K562 (cell line): ENCODE data around the gene ZMYM4. TPM values are rescaled to one million over a fixed set of nuclear protein-coding genes. Genes with fewer than 3 reads are reported as not detected.

Experiments
- ATAC-seq: fragments of 200-7000 bp; cut with Tn5 transposase; 3 replicates; pipeline ENCODE4 v1.9.1; 2020; ENCODE audit warnings: moderate library complexity
- BruUV-seq: library from RNA; stranded (reverse); fragments of 400-500 nt; replicated peaks from 2 replicates; lab custom pipeline; 2021; lab: Mats Ljungman, UMichigan
- CTCF ChIA-PET: fragments of 300-600 bp; formaldehyde crosslinking; extraction: SDS; loops from one replicate; lab custom pipeline; 2021; ENCODE audit warnings: low intra/inter-chr PET ratio; lab: Yijun Ruan, JAX
- POLR2A ChIA-PET: fragments of 300-600, 350-650 bp; sonication (Branson Sonifier 250); formaldehyde crosslinking; extraction: SDS; loops from one replicate; lab custom pipeline; 2021; ENCODE audit warnings: antibody characterized with exemption, inconsistent platforms; lab: Yijun Ruan, JAX
- DNase-seq, 4 experiments: peaks; one replicate each; pipeline versions ENCODE4 v3.0.0 to v3.0.0-alpha.2; 2011 to 2018; ENCODE audit warnings: low spot score in 3 of 4, mixed read lengths in 3 of 4; ENCODE audit errors: extremely low read depth in 1 of 4
- FAIRE-seq: peaks from 2 replicates; lab custom pipeline; 2011; peaks lifted over from hg19 to GRCh38; lab: Jason Lieb, UNC
- H2AFZ ChIP-seq: 2 replicates; pipeline ENCODE4 v1.6.0; 2011; ENCODE audit warnings: low read depth, low read length, control low read depth, inconsistent platforms
- H3K27ac ChIP-seq: fragments of 200-600 bp; 3 replicates; pipeline ENCODE4 v1.8.0; 2011; ENCODE audit warnings: low read depth, mild to moderate bottlenecking, control low read depth, inconsistent platforms, low read length, moderate library complexity, mixed read lengths; ENCODE audit errors: extremely low read depth
- H3K27me3 ChIP-seq, 2 experiments: fragments of 300-600 bp in 1 of 2; 2 replicates in 1 of 2; 3 replicates in 1 of 2; pipeline versions ENCODE4 v1.6.0 to v1.8.0; 2011; ENCODE audit warnings: inconsistent platforms in 2 of 2, low read length in 2 of 2, mild to moderate bottlenecking in 1 of 2, mixed read lengths in 1 of 2, moderate library complexity in 1 of 2; ENCODE audit not compliant: control insufficient read depth in 2 of 2, insufficient read depth in 2 of 2
- H3K36me3 ChIP-seq: fragments of 300-600 bp; 3 replicates; pipeline ENCODE4 v1.8.0; 2011; ENCODE audit warnings: mild to moderate bottlenecking, low read length, inconsistent platforms; ENCODE audit not compliant: control insufficient read depth, insufficient read depth
- H3K4me1 ChIP-seq, 2 experiments: fragments of 200-600 bp in 1 of 2; replicated peaks in 1 of 2; 2 replicates in 1 of 2; 3 replicates in 1 of 2; pipeline versions ENCODE4 v1.5.1 to v1.8.0; 2011; ENCODE audit warnings: inconsistent platforms in 2 of 2, low read length in 2 of 2, mild to moderate bottlenecking in 1 of 2, mixed read lengths in 1 of 2, moderate library complexity in 1 of 2; ENCODE audit not compliant: control insufficient read depth in 2 of 2, insufficient read depth in 2 of 2
- H3K4me2 ChIP-seq: 2 replicates; pipeline ENCODE4 v1.6.1; 2011; ENCODE audit warnings: low read length, control low read depth, inconsistent platforms, mixed read lengths; ENCODE audit not compliant: insufficient read depth
- H3K4me3 ChIP-seq: fragments of 200-600 bp; sonication (generic), shearing (Covaris generic); 2 replicates; pipeline ENCODE4 v1.5.1; 2016; ENCODE audit warnings: control low read depth, inconsistent platforms
- H3K79me2 ChIP-seq: fragments of 200-600 bp; 3 replicates; pipeline ENCODE4 v1.8.0; 2011; ENCODE audit warnings: low read length, inconsistent platforms; ENCODE audit not compliant: control insufficient read depth, insufficient read depth
- H3K9ac ChIP-seq, 2 experiments: 2 replicates each; pipeline versions ENCODE4 v1.6.0 to v1.6.1; 2011; ENCODE audit warnings: low read depth in 2 of 2, low read length in 2 of 2, control low read depth in 1 of 2, inconsistent platforms in 1 of 2, mild to moderate bottlenecking in 1 of 2, mixed read lengths in 1 of 2; ENCODE audit not compliant: insufficient read depth in 1 of 2
- H3K9me1 ChIP-seq: one replicate; pipeline ENCODE4 v1.6.0; 2011; ENCODE audit warnings: inconsistent platforms, mild to moderate bottlenecking, low read length, moderate library complexity; ENCODE audit not compliant: control insufficient read depth, insufficient read depth
- H3K9me3 ChIP-seq: replicated peaks from 2 replicates; pipeline ENCODE4 v1.5.1; 2011; ENCODE audit warnings: low read depth, low read length, inconsistent platforms; ENCODE audit not compliant: control insufficient read depth, insufficient read depth
- H4K20me1 ChIP-seq: replicated peaks from 2 replicates; pipeline ENCODE4 v1.6.1; 2011; ENCODE audit warnings: low read length, inconsistent platforms, mixed read lengths; ENCODE audit not compliant: control insufficient read depth, insufficient read depth
- FOXK1 ChIP-seq: sonication (generic); formaldehyde crosslinking; IDR thresholded peaks from 2 replicates; pipeline ENCODE4 v1.8.0; 2022; ENCODE audit warnings: missing genetic modification reagents, mild to moderate bottlenecking, borderline replicate concordance
- JUN ChIP-seq, 2 experiments: sonication (generic) in 1 of 2; formaldehyde crosslinking in 1 of 2; IDR thresholded peaks; 2 replicates each; pipeline versions ENCODE4 v1.6.1 to v1.8.0; 2012 to 2022; ENCODE audit warnings: borderline replicate concordance in 2 of 2, mild to moderate bottlenecking in 2 of 2, improper control_type of control experiment in 1 of 2, low read depth in 1 of 2, low read length in 1 of 2, missing genetic modification reagents in 1 of 2
- MLX ChIP-seq, 2 experiments: fragments of 450-650 bp in 1 of 2; sonication (generic) in 1 of 2; formaldehyde crosslinking; conservative IDR thresholded peaks; 2 replicates each; pipeline versions ENCODE4 v1.4.0 to v1.8.1; 2020 to 2022; ENCODE audit warnings: mild to moderate bottlenecking in 1 of 2, missing genetic modification reagents in 1 of 2
- PKNOX1 ChIP-seq: fragments of 450-650 bp; IDR thresholded peaks from 2 replicates; pipeline ENCODE4 v1.6.1; 2016
- THRB ChIP-seq: fragments of 450-650 bp; formaldehyde crosslinking; conservative IDR thresholded peaks from 2 replicates; pipeline ENCODE4 v1.4.0; 2022; ENCODE audit warnings: mild to moderate bottlenecking, missing genetic modification characterization
- ZBTB49 ChIP-seq: sonication (generic); formaldehyde crosslinking; IDR thresholded peaks from 2 replicates; pipeline ENCODE4 v1.8.0; 2022; ENCODE audit warnings: missing genetic modification reagents, mild to moderate bottlenecking, borderline replicate concordance
- ZC3H4 ChIP-seq: sonication (generic); formaldehyde crosslinking; IDR thresholded peaks from 2 replicates; pipeline ENCODE4 v1.9.0; 2021; ENCODE audit warnings: missing genetic modification reagents, borderline replicate concordance
- WGBS: fragments of 100-300 bp; shearing (Covaris generic); methylation state at CpG from one replicate; pipeline ENCODE4 v1.1.6; 2016; ENCODE audit warnings: low coverage, mixed read lengths; ENCODE audit not compliant: insufficient coverage; ENCODE audit errors: missing lambda C conversion rate; 5-methylcytosine and 5-hydroxymethylcytosine counted together
- in situ Hi-C: fragments of 300-500 bp; cut with MboI; formaldehyde crosslinking; loops from 4 replicates; pipeline ENCODE4 v1.15.0; 2018; ENCODE audit warnings: inconsistent platforms, mixed read lengths
- intact Hi-C: fragments of 100-400 bp; cut with micrococcal nuclease; formaldehyde crosslinking; loops from 2 replicates; pipeline ENCODE4 v1.14.2; 2022
- polyA plus RNA-seq, 8 experiments: library from polyadenylated mRNA; depleted of rRNA in 4 of 8; stranded (reverse) in 5 of 8; unstranded in 3 of 8; fragments of >200 nt; fragmentation: Nextera tagmentation in 2 of 8; fragmentation: Illumina TruSeq in 1 of 8; extraction: Ambion mirVana in 2 of 8; extraction: Trizol in 1 of 8; gene quantifications; 2 replicates each; pipeline versions ENCODE4 v1.2.1 to v1.2.3, GENCODE V29; 2011 to 2014; ENCODE audit warnings: inconsistent platforms in 1 of 8, missing spikeins in 1 of 8
- total RNA-seq, 7 experiments: library from RNA; depleted of rRNA in 6 of 7; stranded (reverse); fragments of >200 nt in 6 of 7; fragmentation: Illumina TruSeq in 2 of 7; extraction: Trizol in 2 of 7; gene quantifications; 2 replicates each; pipeline versions ENCODE4 v1.2.1 to v1.2.3, GENCODE V29; 2011 to 2021; ENCODE audit warnings: low replicate concordance in 1 of 7

Gene ZMYM4
- total and polyA plus RNA-seq, 9 of the 15 experiments (the other 6 are each of a cell fraction or from before 2014, with no cell fraction given), result 15.2 to 77.2 (median 63.3) TPM

GRCh38 chr1:35386959-35387358 lies 118.5 kb downstream of the ZMYM4 start:
- Histone ChIP-seq H3K9ac (no peak overlapping the region), H3K79me2 (no peaks in the 10 kb centered on the region), H3K4me2 (no peak overlapping the region), H2AFZ (no peak overlapping the region), H3K27me3 (no peaks in the 10 kb centered on the region), H4K20me1 (no peaks in the 10 kb centered on the region), H3K4me3 (no peak overlapping the region), H3K36me3 (peaks cover 64% of the 10 kb centered on the region), H3K4me1 (peaks cover 5 to 7% of the 10 kb centered on the region in 2 experiments; a peak in 3 of 5 replicates), H3K9me3 (no peaks in the 10 kb centered on the region), H3K27ac (no peak overlapping the region), H3K9me1 (no peaks in the 10 kb centered on the region)
- TF ChIP-seq FOXK1 (CRISPR knock-in tag) (no peak), PKNOX1 (no peak), MLX (CRISPR knock-in tag; conservative IDR thresholded peaks at IDR 0.05) (no peak), JUN (IDR thresholded peaks at IDR 0.05; ENCODE audit: borderline replicate concordance, low read depth, low read length) (no peak), JUN (CRISPR knock-in tag; IDR thresholded peaks at IDR 0.05; ENCODE audit: borderline replicate concordance) (no peak), ZC3H4 (CRISPR knock-in tag) (no peak), ZBTB49 (CRISPR knock-in tag) (no peak), THRB (CRISPR knock-in tag) (no peak)
- WGBS, result 95% methylated on average over 6 of the region's 6 CpGs
- CTCF ChIA-PET, result no interaction called here
- BruUV-seq, result no TSS peak
- FAIRE-seq (no peak), ATAC-seq (no peak), DNase-seq (no peak)
- intact Hi-C loops, result no loop called here
- POLR2A ChIA-PET, result interaction anchor here (0.7 kb wide), 1 partner anchor 145 kb away, joined by 3 read pairs; no protein-coding TSS in a partner anchor
- in situ Hi-C loops, result no loop called here
